Neural cell (in vitro differentiated cells): ENCODE data around the gene KCNJ10. TPM values are rescaled to one million over a fixed set of nuclear protein-coding genes. Genes with fewer than 3 reads are reported as not detected.

Experiments
- H2AFZ ChIP-seq: fragments of 200-600, 300-800 bp; sonication (generic), shearing (Covaris generic); 2 replicates; pipeline ENCODE4 v1.6.0; 2014; ENCODE audit warnings: low read depth, mild to moderate bottlenecking, antibody characterized with exemption, low read length, moderate library complexity
- H3F3A ChIP-seq: fragments of 200-600 bp; shearing (Covaris generic); 2 replicates; pipeline ENCODE4 v1.6.1; 2016; ENCODE audit warnings: mild to moderate bottlenecking, moderate library complexity, mixed read lengths, antibody characterized with exemption, low read length; ENCODE audit not compliant: insufficient read depth, poor library complexity, severe bottlenecking
- H3K27ac ChIP-seq: fragments of 200-600, 300-800 bp; sonication (generic), shearing (Covaris generic); 2 replicates; pipeline ENCODE4 v1.5.1; 2014; ENCODE audit warnings: mild to moderate bottlenecking, low read length, moderate library complexity
- H3K27me3 ChIP-seq: fragments of 300-800, 200-600 bp; sonication (generic), shearing (Covaris generic); 2 replicates; pipeline ENCODE4 v1.6.0; 2014; ENCODE audit warnings: mild to moderate bottlenecking, low read depth, low read length, moderate library complexity; ENCODE audit not compliant: insufficient read depth
- H3K36me3 ChIP-seq: fragments of 300-800, 200-600 bp; sonication (generic), shearing (Covaris generic); 2 replicates; pipeline ENCODE4 v1.5.1; 2014; ENCODE audit warnings: mild to moderate bottlenecking, antibody characterized with exemption, low read length, moderate library complexity; ENCODE audit not compliant: insufficient read depth
- H3K4me2 ChIP-seq: fragments of 300-800, 200-600 bp; sonication (generic), shearing (Covaris generic); 2 replicates; pipeline ENCODE4 v1.6.0; 2014; ENCODE audit warnings: mild to moderate bottlenecking, low read length
- H3K4me3 ChIP-seq: fragments of 300-800, 200-600 bp; sonication (generic), shearing (Covaris generic); 2 replicates; pipeline ENCODE4 v1.5.1; 2014; ENCODE audit warnings: mild to moderate bottlenecking, low read length, moderate library complexity
- H3K79me2 ChIP-seq: fragments of 200-600 bp; shearing (Covaris generic); replicated peaks from 2 replicates; pipeline ENCODE4 v1.6.0; 2014; ENCODE audit warnings: mild to moderate bottlenecking, low read length, moderate library complexity; ENCODE audit not compliant: insufficient read depth
- H3K9ac ChIP-seq: fragments of 300-800, 200-600 bp; sonication (generic), shearing (Covaris generic); 2 replicates; pipeline ENCODE4 v1.6.1; 2016; ENCODE audit warnings: mild to moderate bottlenecking, low read length, mixed read lengths
- H3K9me2 ChIP-seq: fragments of 200-600 bp; shearing (Covaris generic); 2 replicates; pipeline ENCODE4 v1.6.1; 2016; ENCODE audit warnings: mild to moderate bottlenecking, low read length, mixed read lengths; ENCODE audit not compliant: insufficient read depth
- H3K9me3 ChIP-seq: fragments of 200-600, 300-800 bp; sonication (generic), shearing (Covaris generic); 2 replicates; pipeline ENCODE4 v1.6.1; 2016; ENCODE audit warnings: mild to moderate bottlenecking, mixed run types, low read length, moderate library complexity, mixed read lengths
- H4K20me1 ChIP-seq: fragments of 200-600 bp; shearing (Covaris generic); 2 replicates; pipeline ENCODE4 v1.6.1; 2016; ENCODE audit warnings: mild to moderate bottlenecking, mixed run types; ENCODE audit not compliant: insufficient read depth
- CTCF ChIP-seq: fragments of 450-650 bp; IDR thresholded peaks from 2 replicates; pipeline ENCODE4 v1.5.1; 2014; ENCODE audit warnings: antibody characterized with exemption, mild to moderate bottlenecking, moderate library complexity; ENCODE audit not compliant: poor library complexity, severe bottlenecking
- EP300 ChIP-seq: fragments of 450-650 bp; conservative IDR thresholded peaks from 2 replicates; pipeline ENCODE4 v1.6.1; 2014; ENCODE audit warnings: antibody characterized with exemption, mild to moderate bottlenecking, moderate library complexity; ENCODE audit not compliant: poor library complexity, severe bottlenecking
- EZH2 ChIP-seq: fragments of 200-600, 300-800 bp; shearing (Covaris generic), sonication (generic); IDR thresholded peaks from 2 replicates; pipeline ENCODE4 v1.6.1; 2014; ENCODE audit warnings: antibody characterized with exemption, low read length, borderline replicate concordance, mild to moderate bottlenecking; ENCODE audit not compliant: insufficient read depth, poor library complexity, severe bottlenecking
- MXI1 ChIP-seq: fragments of 450-650 bp; conservative IDR thresholded peaks from 2 replicates; pipeline ENCODE4 v1.6.1; 2014; ENCODE audit warnings: antibody characterized with exemption, mild to moderate bottlenecking; ENCODE audit not compliant: poor library complexity, severe bottlenecking
- POLR2AphosphoS5 ChIP-seq: IDR thresholded peaks from 2 replicates; pipeline ENCODE4 v1.6.1; 2012
- RAD21 ChIP-seq: fragments of 450-650 bp; conservative IDR thresholded peaks from 2 replicates; pipeline ENCODE4 v1.6.1; 2014; ENCODE audit warnings: antibody characterized with exemption, mild to moderate bottlenecking, moderate library complexity
- REST ChIP-seq: IDR thresholded peaks from 2 replicates; pipeline ENCODE4 v1.6.1; 2012; ENCODE audit warnings: borderline replicate concordance
- SMC3 ChIP-seq: fragments of 450-650 bp; conservative IDR thresholded peaks from 2 replicates; pipeline ENCODE4 v1.6.1; 2014; ENCODE audit warnings: antibody characterized with exemption, mild to moderate bottlenecking, moderate library complexity; ENCODE audit not compliant: poor library complexity
- TAF1 ChIP-seq: IDR thresholded peaks from 2 replicates; pipeline ENCODE4 v1.6.1; 2012; ENCODE audit warnings: low read depth
- polyA plus RNA-seq: library from polyadenylated mRNA; depleted of rRNA; stranded (reverse); fragments of >200 nt; gene quantifications from 2 replicates; pipeline ENCODE4 v1.2.3, GENCODE V29; 2014

KCNJ10 gene
- polyA plus RNA-seq, 1 donor from 2014 or later: not detected

- Histone ChIP-seq H3F3A (no peaks in the 10 kb centered on the region), H3K9ac (no peak overlapping the region), H4K20me1 (no peaks in the 10 kb centered on the region), H3K9me3 (no peaks in the 10 kb centered on the region), H3K9me2 (no peaks in the 10 kb centered on the region), H3K36me3 (no peaks in the 10 kb centered on the region), H3K27ac (no peak overlapping the region), H3K4me2 (no peak overlapping the region), H2AFZ (no peak overlapping the region), H3K4me3 (no peak overlapping the region), H3K79me2 (no peaks in the 10 kb centered on the region), H3K27me3 (peaks cover 11% of the 10 kb centered on the region)
- TF ChIP-seq MXI1 (no peak), EP300 (no peak), RAD21 (no peak), EZH2 (no peak), POLR2AphosphoS5 (no peak), TAF1 (no peak), REST (no peak), SMC3 (no peak), CTCF (no peak)
Measured at GRCh38 chr1:160075836-160076235, 5.9 kb upstream of the KCNJ10 start.

GRCh38 chr1:160074865-160075264 lies 4.9 kb upstream of the KCNJ10 start:
- Histone ChIP-seq H3K4me3 (no peak overlapping the region), H3K27me3 (peaks cover 14% of the 10 kb centered on the region)

More at GRCh38 chr1:160074865-160075264, 4.9 kb upstream of the KCNJ10 start:
- H3K79me2 ChIP-seq: no peaks in the 10 kb centered on the region
- no peaks in the 10 kb centered on the region for H4K20me1 ChIP-seq
- no peak overlapping the region for H3K9ac ChIP-seq
- no peaks in the 10 kb centered on the region for H3K9me2 ChIP-seq
- no peaks in the 10 kb centered on the region for H3K9me3 ChIP-seq
- no peaks in the 10 kb centered on the region for H3K36me3 ChIP-seq
- no peak overlapping the region for H2AFZ ChIP-seq
- H3F3A ChIP-seq: no peaks in the 10 kb centered on the region
- H3K27ac ChIP-seq: no peak overlapping the region
- H3K4me2 ChIP-seq: no peak overlapping the region
- no peak for TF ChIP-seq REST
- no peak for TF ChIP-seq RAD21
- no peak for TF ChIP-seq CTCF
- no peak for TF ChIP-seq TAF1
- no peak for TF ChIP-seq EP300
- TF ChIP-seq MXI1: no peak
- TF ChIP-seq POLR2AphosphoS5: no peak
- TF ChIP-seq SMC3: no peak
- TF ChIP-seq EZH2: no peak
